C4-2B (cell line): ENCODE results near the gene ELFN2.

Experiments
- CTCF ChIP-seq: fragments of 450-650 bp; conservative IDR thresholded peaks from 2 replicates; pipeline ENCODE4 v1.5.1; 2017; ENCODE audit warnings: mild to moderate bottlenecking
- ZFX ChIP-seq: fragments of 450-650 bp; IDR thresholded peaks from 2 replicates; pipeline ENCODE4 v1.6.1; 2017

- no peak for TF ChIP-seq CTCF
- no peak for TF ChIP-seq ZFX
Observed at GRCh38 chr22:37357446-37358075, 69.7 kb downstream of the ELFN2 start.
